Inferior parietal cortex (tissue), 1 donor: ENCODE measurements around the gene KCNA1.
"Not testable (repeated sequence)": the region's sequence is repeated elsewhere in the genome, so short reads cannot be mapped to it uniquely, and the experiment has no call there.

Source experiments
- DNase-seq: peaks from one replicate; pipeline ENCODE4 v3.0.0-alpha.2; 2016; ENCODE audit errors: extremely low spot score

Gene KCNA1

DNA sequence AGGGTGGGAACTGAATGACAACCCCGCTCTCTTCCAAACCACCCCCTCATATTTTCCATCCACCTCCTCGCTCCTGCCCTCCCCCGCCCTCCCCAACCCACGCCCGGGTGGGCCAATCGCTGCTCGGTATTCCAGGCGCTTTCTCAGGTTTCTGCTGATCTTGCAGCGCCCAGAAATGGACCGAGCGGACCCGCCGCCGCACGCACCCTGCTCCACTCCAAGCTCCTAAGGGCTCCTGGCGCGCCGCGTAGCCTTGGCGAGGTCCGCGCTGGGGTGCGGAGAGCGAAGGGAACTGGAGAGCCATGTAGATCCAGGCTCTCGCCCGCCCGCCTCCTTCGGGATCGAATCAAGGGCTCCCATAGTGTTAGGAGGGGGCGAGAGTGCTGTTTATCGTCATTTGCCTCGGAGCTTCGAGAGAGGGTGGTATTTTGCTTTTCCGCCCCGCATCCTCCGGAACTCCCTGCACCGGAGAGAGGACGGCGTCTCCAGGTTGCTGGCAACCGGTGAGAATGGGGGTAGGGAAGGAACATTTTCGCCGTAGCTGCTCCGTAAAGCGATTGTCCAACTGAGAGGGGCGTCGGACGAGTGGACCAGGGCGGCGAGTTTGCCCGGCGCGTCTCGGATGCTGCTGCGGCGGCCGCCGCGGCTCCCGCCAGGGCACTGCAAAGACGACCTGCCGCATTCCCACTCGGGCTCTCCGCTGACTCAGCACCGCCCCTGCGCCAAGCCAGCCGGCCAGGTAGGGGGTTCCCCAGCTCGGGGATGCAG, at the start of gene KCNA1:
TSS of gene KCNA1 (plus strand) at position 172 of the 768 bp plus-strand sequence. CDS start 1,474 bp downstream, outside the sequence.
- DNase-seq, result no peak

DNA sequence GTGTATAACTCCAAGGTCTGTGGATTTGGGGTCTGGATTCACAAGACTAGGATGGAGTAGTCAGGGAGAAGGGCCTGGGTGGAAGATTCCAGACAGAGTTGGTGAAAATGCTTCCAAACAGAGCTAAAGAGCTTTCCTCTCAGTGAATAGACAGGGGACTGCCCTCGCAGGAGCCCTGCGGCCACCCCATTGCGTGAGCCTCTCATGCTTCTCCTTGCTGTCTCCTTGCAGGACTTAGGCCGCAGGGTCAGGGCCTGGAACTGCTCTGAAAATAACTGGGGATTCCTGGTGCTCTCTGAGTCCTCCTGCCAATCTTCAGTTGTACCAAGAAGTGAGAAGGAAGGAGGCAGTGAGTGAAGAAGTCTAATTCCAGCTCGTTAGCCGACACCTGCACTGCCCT, 49.0 kb upstream of the KCNA1 start:
- DNase-seq, result no peak

DNA sequence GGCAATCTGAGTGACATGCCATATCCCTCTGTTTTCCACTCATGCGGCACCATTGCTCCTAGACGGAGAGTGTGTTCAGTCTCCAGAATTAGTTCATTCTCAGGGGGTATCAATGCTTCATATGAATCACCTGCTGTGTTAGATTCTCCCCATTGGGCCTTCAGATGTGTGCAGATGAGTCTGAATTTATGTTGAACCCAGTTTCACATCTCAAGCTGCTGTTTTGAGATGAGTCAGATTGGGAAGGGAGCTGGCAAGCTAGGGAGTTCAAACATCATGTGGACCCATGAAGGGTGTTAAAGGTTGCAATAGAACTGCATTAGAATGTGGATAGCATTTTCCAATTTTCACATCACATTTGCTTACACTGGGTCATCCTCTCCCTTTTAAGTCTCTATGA, 46.9 kb upstream of the KCNA1 start:
- DNase-seq, result no peak

DNA sequence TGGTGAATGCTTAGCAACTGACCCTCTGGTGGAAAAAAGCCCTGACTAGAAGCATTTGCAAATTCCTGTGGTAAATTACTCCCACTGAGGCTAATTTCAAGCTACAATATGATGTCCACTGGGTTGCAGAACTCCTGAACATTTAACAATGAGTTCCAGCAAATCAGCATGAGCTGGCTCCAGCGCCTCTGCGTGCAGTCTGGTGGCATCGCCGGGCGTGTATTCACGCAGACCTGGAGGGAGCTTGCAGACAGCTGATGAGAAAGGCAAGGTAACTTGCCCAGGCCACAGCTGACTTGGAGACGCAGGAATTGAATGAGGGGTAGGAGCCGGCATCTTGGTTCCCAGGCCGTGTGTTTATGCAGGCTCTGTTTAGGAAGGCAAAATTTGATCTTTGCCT, 45.1 kb upstream of the KCNA1 start:
- DNase-seq, result no peak

DNA sequence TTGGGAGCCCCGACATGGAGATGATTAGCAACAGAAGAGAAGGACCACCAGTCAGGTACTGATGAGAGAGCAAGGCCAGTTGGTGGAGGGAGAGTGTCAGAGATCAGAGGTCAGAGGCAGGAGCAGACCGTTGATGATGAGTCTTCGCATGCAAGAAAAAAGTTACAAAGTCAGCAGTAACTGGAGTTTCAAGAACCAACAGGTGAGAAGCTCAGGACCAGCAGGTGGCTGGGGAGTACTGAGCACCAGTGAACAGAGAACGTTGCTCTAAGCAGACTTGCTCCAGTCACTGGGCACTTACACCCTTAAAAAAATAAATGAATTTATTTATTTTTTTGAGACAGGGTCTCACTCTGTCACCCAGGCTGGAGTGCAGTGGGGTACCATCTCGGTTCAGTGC, 44.5 kb upstream of the KCNA1 start:
- no peak for DNase-seq

DNA sequence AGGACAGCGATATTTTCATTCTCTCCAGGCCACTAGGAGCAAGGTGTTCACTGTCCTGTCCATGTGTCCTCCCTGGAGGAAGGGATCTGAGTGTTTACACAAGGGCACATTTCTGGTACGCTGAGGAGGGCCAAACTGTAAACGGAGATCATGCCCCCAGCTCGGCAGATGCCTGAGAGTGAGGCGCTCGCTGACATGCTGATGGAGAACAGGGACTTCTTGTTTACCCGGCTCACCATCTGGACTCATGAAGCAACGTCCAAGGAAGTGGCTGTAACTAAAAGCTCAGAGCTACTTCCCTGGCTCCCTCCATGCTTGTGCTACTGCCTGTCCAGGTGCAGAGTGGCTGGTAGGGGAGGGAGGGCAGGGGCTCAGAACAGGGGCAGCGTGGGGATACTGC, 43.4 kb upstream of the KCNA1 start:
- DNase-seq, result no peak

DNA sequence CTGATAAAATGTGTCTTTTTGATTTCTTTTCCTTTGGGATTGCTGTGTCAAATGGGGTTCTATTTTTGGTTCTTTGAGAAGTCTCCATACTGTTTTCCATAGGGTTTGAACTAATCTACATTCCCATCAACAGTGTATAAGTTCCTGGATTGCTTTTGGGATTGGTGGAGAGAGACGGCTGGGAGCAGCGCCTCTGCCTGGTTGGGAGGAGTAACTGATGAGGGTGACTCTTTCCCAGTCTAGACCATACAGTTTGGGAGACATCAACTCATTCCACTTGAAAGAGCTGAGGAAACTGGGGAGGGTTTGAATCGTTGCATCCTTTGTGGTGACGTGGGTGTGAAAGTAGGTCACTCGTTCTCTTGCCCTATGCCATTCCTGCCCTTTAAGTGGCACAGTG, 42.3 kb upstream of the KCNA1 start:
- no peak for DNase-seq

DNA sequence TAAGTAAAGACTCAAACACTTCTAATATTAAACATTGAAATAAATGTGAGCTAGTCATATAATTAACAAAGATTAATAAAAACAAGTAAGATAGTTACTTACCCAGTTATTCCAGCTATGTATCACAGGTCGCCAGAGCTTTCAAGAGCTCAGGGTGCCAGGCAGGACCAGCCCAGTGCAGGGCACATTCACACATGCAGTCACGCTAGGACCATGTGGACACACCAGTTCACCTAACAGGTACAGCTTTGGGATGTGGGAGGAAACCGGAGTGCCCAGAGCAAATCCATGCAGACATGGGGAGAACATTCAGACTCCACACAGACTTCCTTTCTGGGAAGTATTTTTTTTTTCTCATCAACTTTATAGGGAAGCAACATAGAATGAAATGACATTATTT, 39.3 kb upstream of the KCNA1 start:
- DNase-seq, result no peak

DNA sequence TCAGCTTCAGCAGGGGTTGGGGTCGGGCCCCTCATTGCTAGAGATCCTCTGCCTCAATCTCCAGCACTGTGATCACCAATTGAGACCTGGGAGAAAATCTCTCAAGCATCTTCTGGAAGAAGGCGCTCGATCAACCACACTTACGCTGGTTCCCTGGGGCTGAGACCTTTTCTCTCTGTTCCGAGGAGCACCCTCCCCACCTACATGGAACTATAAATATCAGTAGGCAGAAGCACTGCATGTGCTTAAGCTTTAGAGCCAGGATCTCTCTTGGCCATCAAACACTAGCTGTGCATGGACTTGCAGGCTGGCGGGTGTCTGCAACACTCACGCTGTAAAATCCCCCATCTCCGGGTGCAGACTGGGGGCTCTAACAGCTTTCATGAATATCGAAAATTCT, 38.2 kb upstream of the KCNA1 start:
- DNase-seq, result no peak

DNA sequence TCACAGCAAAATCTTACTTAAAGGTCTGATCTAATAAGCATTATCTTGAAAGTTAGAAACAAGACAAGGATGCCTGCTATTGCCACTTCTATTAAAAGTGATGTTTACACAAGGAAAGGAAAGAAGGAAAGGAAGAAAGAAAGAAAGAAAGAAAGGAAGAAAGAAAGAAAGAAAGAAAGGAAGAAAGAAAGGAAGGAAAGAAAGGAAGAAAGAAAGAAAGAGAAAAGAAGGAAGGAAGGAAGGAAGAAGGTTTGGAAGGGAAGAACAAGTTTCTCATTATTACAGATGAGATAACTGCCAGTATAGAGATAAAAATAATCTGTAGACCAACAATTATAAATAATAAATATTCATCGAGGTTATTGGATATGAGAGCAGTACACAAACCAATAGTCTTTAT, 35.8 kb upstream of the KCNA1 start:
- no peak for DNase-seq

DNA sequence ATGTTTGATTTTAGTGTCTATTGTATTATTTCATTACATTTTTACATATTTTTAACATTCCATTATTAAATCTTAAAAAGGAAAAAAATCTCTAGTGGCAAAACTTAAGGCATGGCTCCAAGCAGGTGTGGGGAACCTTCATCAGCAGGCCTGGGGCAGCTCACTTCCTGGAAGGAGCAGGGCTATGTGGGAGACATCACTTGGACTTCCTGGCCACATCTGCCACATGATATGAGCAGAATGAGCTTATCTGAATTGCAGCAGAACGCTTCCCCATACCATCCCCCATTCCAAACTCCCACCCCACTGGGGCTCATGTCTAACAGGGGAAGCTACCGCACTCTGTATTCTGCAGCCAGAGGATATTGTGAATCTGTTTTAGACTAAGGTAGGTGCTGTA, 35.0 kb upstream of the KCNA1 start:
- DNase-seq, result no peak

DNA sequence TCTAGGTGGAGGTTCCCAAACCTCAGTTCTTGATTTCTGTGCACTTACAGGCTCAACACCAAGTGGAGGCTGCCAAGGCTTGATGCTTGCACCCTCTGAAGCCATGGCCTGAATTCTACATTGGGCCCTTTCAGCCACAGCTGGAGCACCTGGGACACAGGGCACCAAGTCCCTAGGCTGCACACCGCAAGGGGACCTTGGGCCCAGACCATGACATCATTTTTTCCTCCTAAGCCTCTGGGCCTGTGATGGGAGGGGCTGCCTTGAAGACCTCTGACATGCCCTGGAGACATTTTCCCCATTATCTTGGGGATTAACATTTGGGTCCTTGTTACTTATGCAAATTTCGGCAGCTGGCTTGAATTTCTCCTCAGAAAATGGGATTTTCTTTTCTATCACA, 30.2 kb upstream of the KCNA1 start:
- DNase-seq, result not testable (repeated sequence)

DNA sequence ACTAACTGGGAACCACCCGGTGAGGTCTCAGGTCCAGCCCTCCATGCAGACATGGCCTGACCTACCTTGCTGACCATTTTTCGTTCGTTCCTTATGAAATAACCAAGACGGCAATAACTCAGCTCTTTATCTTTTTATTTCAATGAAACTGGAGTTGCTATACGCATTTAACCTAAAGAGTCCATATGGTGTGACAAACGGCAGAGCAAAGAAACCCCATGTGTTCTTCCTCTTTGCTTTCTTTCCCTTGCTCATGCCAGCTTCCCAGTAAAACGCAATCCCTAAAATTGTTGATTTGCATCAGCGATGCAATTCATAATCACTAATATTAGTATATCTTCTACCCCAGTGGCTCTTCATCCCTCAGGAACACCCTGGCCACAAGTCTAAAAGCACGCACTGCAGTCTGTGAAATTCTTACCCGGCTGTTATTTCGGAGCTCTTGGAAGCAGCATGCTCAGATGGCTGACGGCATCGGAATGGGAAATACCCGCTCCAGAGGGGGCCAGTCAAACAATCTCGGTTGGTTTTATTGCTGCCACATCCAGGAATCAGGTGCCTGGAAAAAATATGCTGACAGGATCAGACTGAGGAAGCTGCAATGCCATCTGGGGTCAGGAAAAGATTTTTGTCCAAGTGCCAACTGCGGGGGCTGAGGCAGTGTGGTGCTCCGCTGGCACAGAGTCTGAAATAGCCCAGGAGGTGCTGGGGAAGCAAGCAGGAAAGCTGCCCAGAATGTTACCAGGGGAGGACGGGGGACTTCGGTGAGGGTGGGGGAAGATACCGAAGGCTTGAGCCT, 28.2 kb upstream of the KCNA1 start:
- peak; percentile 34 for DNase-seq

DNA sequence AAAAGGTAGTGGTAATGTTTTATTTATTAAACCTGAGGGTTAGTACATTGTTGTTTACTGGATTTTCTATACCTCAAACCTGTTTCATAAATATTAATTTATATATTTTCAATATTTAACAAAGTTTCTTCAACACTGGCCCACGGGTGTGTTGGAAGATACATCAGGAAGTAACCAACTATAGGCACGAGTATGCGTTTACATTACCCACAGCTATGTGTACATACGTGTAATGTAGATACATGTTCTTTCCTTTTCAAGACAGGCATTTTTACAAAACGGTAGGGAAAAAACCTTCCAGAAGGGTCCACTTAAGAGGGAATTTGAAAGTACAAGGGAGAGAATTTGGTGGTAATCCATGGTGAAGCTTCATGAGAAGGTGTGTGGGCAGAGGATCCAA, 17.8 kb upstream of the KCNA1 start:
- DNase-seq, result no peak

DNA sequence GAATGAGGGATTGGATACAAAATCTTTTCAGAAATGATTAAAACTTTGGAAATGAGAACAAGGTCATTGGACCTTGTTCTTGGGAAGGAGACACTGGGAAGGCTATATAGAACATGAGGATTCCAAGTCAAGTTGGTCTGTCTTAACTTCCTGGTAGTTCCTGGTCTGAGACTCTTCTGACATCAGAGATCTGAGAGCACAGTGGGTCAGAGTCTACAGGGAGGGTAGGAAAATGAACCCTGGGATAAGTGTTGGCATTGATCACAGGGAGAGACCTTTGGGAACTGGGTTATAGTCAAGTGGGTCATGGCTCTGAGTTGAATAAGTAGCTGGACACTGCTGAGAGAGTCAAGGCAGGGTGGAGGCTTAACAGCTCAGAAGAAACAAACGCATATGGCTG, 17.3 kb upstream of the KCNA1 start:
- no peak for DNase-seq

DNA sequence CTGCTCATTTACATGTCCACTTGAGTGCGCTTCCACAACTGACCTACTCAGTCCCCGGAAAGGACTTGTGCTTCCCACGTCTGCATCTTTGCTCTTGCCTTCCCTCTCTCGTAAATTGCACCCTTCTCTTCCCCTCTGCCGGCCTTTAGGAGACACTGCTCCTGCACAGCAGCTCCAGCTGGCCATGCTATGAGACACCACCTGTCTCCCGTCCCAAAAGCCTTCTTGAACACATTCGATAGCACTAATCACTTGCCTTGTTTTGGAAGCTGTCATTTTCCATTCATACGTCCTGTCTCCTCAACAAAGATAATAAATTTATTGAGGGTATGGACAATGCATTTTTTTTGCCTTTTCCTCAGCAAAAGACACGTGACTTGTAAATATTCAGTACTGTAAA, 15.7 kb upstream of the KCNA1 start:
- no peak for DNase-seq

DNA sequence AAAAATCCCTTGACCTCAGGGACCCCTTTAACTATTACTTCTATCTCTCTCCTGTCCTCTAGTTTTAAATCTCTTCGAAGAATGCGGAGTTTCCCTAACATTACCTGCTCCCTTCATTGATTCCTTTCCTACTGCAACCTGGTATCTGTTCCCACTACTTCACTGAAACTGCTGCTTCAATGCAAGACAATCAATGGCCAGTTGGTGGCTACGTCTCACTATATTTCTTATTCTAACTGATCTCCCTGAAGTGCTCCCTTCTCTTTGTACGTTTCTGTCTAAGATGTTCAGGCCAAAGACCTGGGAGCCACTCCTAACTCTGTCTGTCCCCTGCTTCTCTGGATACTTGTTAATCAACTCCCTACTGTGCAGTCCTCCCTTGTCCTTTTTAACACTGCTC, 10.3 kb upstream of the KCNA1 start:
- DNase-seq, result no peak

DNA sequence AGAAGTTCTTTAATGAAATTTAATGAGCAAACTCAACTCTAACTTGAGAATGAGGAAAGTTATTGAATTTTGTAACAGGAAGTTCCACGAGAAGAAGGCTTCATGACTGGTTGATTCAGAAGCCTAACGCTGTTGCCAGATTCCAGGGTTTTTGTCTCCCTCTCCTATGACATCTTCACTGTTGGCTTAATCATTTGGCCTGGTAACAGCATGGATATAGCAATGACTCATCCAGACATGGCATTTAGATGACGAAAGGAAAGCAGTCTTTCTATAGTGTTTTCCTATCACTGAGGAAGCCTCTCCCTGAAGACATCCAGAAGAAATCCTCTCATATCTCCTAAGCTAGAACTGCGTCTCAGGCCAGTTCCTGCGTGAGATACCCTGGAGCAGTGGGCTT, 9.4 kb upstream of the KCNA1 start:
- no peak for DNase-seq

DNA sequence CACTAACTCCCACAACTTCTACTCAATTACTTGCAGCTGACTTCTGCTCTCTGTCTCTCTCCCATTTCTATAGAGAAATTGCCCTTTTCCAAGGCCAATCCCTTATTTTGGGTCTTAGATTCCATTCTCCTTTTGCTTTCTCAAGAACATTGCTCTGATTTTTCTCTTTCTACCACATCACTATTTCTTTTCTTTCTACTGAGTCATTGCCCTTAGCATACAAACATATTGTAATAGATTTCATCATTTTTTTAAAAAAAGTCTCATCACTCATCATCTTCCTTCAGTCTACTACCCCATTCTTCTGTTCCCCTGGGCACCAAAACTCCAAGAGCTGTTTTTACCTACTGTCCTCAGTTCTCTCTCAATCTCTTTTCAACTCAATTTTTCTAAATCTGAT, 4.4 kb upstream of the KCNA1 start:
- no peak for DNase-seq

DNA sequence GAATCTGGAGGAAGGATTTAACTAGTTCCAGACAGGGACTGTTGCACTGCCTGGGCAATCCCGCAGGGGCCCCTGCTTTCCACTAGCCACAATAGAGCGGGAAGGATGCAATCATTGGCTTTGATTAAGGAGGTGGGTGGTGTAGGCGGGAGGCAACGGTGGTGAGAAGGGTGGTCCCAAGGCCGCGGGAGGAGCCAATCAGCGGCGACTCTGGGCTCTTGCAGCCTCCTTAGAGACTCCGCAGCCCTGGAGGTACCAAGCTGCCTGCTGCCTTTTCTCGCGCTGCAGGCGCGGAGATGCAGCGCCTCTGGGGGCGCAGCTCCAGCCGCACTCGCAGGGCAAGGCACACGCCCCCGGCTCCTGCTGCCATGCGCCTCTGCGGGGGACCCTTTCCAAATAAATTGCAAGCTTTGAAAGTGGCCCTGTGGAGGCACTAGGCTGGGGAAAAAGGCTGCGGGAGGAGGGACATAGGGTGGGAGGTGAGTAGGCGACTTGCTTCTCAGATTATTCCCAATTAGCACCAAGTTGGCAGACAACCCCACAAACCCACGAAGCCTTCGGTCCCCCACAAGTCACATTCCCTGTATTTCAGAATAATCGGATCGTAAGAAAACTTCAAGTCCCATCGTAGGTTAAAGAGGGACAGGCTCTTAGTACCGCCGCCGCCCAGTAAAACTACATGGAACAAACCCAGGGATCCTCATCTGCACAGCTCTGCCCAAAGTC, 858 bp upstream of the KCNA1 start:
- peak; percentile 36 for DNase-seq

DNA sequence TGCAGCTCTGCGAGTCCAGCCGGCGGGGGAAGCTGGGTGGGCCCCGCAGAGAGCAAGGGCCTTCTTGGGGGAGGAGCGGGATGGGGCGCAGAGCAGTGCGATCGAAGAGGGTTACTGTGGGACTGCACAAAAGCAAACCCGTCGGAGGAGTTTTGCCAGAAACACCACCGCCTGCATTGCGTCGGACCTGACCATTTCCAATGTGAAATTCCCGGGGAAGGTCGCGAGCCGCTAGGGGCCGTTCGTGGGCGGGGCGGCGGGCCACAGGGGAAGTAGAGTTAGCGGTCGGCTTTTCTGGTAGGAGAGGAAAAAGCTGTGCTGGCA, 333 bp upstream of the KCNA1 start:
- no peak for DNase-seq

DNA sequence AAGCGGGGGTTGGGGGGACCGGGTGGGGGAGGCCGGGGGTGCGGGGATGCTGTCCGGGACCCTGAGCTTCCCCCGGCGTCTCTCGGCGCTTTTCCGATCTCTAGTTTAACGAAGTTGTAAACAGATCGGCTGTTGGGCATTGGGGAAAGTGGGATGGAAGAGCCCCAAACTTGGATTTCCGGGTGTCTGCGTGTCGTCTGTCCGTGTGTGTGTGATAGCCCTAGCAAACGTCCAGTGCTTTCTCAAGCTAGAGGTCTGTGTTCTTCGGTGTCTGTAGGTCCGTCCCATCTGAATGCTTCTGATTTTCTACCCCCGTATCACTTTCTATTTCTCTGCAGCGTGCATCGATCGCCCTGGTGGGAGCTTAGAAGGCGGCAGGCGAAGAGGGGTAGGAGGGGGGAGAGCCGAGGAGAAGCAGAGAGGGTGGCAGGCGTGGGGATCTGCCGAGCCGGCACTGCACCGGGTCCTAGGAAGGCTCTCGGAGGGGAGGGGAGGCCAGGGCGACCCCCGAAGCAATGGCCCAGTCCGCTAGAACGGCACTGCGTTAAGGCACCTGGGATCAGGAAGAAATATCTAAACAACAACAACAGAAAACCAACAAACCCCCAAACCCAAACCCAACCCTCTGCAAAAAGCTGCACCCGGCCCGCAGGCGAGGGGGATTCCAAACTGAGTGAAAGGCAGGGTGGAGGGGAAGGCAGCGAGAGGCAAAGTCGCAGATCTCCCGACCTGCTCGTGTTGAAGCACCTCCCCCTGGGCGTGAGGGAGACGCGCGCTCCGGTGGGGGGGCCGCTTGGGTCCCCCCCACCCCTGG, 1.0 kb downstream of the KCNA1 start:
- DNase-seq, result no peak
